HG03432 (cell line): Measurements from ENCODE around the gene ALPP.
"Not testable (repeated sequence)": the region's sequence is repeated elsewhere in the genome, so short reads cannot be mapped to it uniquely, and the experiment has no call there.

Experiments used
- ATAC-seq: cut with Tn5 transposase; IDR thresholded peaks from one replicate; pipeline ENCODE4 v1.9.1; 2021; ENCODE audit warnings: mild to moderate bottlenecking, moderate library complexity; ENCODE audit not compliant: unreplicated experiment

The ALPP gene

DNA sequence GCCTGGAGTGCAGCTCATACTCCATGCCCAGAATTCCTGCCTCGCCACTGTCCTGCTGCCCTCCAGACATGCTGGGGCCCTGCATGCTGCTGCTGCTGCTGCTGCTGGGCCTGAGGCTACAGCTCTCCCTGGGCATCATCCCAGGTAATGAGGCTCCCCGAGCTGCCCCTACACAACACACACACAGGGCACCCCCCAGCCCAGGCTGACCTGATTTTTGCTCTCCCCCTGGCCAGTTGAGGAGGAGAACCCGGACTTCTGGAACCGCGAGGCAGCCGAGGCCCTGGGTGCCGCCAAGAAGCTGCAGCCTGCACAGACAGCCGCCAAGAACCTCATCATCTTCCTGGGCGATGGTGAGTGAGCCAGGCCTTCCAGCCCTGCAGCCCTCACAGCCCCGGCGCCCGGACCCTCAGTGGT is at the start of gene ALPP:
ALPP (plus strand) TSS at position 17 of the 417 bp plus-strand sequence; CDS start at position 69, 52 bp downstream.
- not testable (repeated sequence) for ATAC-seq

DNA sequence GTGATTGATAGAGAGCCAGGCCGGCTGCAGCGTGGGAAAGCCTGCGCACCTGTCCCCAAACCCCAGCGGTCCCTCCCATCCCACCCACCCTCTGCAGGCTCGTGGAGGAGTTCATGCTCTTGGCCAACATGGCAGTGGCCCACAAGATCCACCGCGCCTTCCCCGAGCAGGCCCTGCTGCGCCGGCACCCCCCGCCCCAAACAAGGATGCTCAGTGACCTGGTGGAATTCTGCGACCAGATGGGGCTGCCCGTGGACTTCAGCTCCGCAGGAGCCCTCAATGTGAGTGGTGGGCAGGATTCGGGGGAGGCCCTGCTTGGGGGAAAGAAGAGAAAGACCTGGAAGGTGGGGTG is 48.9 kb upstream of the ALPP start:
- no peak for ATAC-seq

DNA sequence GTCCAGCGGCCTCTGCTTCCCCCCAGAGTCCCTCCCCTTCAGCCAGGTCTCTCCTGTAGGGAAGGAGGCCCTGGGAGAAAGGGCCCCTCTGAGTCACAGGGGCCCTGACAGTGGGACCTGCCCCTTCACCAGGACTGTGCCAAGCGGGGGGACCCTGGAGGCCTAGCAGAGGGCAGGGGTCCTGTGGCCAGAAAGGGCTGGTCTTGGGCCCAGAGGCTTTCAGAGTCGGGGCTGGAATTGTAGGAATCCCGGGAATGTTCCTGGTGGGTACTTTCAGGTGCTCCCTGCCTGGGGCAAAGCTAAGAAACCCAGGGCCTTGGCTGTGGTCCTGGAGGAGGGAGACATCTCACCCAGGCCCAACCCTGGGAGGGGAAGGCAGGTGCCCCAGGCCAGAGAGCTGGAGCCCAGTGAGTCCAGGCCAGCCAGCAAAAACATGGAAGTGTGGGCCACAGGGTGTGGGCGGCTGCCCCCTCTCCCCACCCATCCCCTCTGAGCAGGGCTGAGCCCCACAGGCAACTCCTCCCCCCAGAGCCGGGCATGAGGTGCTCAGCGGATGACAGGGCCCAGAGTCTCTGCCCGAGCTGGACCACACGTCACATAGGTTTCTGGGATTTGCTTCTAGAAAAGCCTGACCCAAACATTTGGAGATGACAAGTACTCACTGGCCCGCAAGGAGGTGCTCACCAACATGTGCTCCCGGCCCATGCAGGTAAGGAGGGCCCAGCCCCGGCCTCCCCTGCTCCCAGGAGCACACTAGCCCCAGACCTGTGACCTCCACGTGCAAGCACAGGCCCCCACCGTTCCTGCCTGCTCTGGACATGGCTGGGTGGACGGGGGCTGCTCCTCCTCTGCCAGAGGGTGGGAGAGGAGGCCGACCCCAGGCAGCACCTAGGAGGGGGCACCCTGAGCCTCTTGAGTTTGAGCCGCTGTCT is 48.2 kb upstream of the ALPP start:
- ATAC-seq = no peak

DNA sequence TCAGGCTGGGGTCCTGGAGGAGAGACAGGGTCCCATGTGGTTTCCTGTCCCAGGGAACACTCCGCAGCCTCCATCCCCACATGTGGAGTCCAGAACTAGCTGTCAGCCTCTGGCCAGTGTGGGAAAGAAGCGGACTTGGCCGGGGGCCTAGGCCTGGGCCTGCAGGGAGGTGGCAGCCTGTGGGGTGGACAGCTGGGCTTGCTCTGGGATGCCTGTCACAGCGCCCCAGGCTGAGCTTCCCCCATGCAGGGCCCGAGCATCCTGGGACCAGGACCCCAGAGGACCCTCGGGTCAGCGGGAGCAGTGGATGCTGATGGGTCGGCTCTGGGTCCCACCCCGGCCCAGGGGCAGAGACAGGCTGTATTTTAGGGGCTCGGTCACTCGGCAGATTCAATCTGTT is 47.5 kb upstream of the ALPP start:
- not testable (repeated sequence) for ATAC-seq

DNA sequence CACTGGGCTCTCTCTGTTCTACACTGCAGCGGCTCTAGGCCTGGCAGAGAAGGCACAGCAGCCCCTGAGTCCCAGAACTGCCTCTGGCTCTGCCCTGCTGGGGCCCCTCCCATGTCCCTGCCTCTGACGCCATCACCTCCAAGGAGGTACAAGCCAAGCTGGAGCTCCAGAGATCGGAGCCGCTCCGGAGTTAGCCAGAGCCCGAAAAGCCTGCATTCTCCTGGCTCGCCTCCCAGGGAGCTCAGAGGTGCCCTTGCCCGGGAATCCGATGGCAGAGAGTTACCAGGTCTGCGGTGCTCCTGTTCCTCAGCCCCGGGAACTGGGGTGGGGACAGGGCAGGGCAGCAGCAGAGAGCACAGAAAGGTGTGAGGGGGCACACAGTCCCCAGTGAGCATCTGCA is 46.9 kb upstream of the ALPP start:
- ATAC-seq = not testable (repeated sequence)

DNA sequence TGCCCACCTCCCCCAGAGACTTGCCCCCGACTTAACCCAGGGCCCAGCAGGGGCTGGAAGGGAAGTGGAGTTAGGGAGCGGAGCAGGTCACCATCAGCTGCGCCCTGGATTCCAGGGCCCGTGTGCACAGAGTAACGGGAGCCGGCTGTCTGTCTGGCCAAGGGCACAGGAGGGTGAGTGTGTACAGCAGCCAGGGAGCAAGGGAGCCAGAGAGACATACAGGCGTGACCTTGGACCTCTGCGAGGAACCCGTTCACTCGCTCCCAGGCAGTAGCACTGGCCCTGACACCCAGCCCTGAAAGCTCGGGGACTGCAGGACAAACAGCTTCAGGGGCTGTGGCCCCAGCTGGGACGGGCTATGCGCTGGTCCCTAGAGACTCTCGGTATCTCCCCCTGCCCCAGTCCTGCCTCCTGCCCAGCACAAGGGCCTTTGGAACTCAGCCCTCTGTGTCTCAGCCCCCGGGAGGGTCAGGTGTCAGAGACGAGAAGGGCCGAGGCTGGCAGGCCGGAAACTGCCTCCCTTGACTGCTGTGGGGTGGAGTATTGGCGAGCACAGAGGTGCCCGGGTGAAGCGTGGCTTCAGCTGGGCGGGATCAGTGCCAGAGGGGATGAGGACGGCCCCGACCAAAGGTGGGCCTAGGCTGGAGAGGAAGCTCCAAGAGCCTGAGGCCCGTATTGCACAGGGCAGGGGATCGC is 46.2 kb upstream of the ALPP start:
- ATAC-seq = not testable (repeated sequence)

DNA sequence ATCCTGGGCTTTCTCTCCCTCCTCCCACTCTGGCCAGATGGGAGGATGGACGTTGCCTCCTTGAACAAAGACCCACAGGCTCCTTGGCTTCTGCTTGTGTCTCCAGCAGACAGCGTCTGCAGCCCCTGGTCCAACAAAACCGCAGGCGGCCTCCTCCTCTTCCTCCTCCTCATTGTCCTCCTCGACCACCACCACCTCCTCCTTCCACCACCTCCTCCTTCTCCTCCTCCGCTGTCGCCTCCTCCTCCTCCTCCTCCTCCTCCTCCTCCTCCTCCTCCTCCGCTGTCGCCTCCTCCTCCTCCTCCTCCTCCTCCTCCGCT is 45.7 kb upstream of the ALPP start:
- ATAC-seq = no peak

DNA sequence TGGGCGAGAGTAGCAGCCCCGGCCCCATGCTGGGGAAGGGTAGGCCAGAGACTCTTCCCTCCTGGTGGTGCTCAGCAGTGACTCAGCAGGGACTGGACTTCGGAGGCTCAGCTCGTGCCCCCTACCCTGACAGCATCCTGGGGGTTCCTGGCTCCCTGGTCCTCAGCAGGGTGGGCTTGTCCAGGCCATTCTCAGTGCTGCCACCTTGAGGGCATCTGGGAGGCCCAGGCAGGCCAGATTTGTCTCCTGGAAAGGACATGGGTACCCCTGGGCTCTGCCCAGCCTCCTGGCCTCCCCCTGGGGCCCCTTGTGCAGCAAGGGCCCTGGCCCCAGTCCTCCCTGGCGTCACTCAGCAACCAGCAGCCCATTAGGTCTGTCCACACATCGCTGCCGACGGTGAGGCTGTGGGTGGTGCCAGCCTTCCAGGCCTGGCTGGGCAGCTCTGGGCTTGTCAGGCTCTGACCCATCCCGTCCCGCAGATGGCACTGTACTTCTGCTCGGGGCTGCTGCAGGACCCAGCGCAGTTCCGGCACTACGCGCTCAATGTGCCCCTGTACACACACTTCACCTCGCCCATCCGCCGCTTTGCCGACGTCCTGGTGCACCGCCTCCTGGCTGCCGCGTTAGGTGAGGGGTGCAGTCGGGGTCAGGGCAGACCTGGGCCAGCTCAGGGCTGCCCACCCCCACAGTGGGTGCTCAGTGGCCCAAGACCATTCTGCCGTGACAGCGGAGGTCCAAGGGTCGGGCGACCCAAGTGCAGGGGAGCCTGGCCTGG is 45.0 kb upstream of the ALPP start:
- no peak for ATAC-seq

DNA sequence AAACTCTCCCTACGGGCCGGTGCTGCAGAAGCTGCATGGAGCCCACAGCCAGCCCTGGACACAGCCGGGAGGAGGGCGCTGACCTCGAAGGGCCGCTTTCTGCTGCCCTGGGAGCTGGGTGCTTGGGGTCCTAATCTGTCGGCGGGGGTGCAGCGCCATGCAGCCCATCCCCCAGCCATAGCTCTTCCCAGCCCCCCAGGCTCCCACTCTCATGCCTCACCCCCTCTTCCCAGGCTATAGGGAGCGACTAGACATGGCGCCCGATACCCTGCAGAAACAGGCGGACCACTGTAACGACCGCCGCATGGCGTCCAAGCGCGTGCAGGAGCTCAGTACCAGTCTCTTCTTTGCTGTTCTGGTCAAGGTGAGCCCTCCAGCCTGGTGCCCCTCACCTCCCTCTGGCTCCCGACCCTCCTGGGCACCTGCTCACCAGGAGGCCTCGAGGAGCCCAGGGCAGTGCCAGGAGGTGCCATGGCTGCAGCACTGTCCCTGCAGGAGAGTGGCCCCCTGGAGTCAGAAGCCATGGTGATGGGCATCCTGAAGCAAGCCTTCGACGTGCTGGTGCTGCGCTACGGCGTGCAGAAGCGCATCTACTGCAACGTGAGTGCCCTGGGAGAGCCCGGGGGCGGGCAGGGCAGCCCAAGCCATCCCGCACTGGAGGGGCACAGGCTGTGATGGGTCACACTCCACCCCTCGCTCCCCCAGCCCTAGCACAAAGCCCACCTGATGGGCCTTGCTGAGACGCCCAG is 44.2 kb upstream of the ALPP start:
- ATAC-seq = not testable (repeated sequence)

DNA sequence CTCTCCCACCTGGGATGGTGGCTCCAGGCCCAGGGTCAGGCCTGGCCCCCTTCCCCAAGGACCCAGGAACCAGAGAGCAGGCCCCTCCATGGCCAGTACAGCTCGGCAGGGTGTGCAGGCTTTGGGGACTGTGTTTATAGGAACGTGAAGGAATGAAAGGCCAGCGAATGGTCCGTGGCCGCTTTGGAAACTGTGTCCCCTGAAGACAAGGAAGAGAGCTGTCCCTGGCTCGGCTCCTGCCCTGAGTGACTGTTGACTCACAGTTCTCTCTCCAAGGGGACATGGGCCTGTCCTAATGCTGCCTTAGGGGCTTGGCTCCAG is 43.7 kb upstream of the ALPP start:
- ATAC-seq = not testable (repeated sequence)

DNA sequence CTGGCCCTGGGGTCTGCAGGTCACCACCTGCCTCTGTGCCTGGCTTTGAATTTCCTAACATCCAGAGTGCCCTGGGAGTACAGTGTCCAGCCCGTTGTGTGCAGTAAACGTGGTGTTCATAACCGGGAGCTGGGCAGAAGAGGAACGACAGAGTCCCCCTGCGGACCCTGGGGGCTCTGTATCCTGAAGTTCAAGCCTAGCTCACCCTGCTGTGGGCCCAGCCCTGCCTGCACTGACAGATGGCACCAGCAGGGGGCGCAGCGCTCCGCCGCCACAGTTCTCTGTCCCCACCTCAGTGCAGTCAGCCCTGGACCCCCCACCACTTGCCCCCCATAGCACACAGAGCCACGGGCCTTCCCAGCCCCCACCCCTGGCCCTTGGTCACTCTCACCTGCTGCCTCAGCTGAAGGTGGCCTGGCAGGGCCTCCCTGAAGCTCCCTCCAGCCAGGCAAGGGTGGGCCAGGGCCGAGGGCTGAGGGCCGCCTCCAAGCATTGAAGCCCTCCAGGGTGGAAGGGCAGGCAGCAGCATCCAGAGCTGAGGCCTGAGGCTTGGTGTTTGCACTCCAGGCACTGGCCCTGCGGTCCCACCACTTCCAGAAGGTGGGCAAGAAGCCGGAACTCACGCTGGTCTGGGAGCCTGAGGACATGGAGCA is 43.2 kb upstream of the ALPP start:
- not testable (repeated sequence) for ATAC-seq

DNA sequence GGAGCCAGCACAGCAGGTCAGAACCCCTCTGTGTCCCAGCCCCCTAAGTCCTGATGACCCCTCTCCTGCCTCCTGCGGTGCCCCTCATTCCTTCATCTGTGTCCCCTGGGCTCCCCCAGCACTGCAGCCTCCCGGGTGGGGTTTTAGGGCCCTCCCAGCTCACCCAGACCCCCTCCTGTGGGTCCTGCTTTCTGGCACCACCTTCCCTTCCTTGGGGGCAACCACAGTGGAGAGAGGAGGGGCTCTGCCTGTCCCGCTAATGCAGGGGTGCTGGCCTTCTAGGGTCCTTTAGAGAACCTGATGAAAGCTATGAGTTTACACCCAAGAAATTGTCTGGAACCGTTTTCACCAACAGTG is 42.7 kb upstream of the ALPP start:
- no peak for ATAC-seq

DNA sequence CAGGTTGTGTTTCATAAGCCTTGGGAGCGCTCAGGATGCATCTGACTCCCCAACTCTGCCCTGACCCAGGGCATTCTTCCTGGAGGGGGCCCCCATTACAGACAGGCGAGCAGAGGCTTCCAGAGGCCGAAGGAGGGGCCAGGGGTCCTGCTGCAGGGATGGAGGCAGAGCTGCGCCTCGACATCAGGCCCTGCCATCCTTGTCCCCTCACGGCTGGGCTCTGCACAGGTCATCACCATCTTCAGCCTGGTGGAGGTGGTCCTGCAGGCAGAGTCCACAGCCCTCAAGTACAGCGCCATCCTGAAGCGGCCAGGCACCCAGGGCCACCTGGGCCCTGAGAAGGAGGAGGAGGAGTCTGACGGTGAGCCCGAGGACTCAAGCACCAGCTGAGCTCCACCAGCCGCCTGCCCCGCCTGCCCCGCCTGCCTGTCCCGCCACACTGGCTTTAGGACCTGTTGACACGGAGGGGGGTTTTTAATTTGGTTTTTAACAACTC is 42.3 kb upstream of the ALPP start:
- no peak for ATAC-seq

DNA sequence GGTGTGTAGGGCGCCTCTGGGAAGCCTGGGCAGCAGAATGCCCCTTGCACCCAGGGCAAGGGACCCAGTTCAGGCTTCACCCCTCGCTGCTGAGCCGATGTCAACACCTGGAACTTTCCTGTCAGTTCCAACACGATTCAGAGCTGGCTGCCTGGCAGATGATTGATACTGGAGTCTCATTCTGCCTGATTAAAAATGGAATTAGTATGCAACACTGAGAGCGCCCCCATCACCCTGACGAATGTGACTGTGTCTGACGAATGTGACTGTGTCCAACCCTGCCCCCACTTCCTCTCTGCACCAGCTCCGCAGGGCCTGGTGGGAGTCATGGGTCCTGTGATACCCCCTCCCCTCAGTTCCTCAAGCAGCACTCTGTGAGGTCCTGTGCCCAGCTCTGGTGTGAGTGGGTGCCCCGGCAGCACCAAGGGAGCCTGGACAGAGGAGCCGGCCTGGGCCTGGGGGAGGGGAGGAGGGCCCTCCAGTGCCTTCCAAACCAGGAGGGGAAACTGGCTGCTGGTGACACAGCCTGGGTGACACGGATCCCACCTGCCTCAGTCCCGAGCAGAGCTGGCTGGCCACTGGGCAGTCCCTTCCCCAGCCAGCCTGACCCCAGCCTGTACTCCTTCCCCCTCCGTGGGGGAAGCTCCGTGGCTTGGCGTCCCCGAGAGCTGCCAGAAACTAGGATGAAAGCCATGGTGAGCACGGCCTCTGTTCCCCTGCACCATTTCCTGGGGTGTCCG is 41.4 kb upstream of the ALPP start:
- no peak for ATAC-seq

DNA sequence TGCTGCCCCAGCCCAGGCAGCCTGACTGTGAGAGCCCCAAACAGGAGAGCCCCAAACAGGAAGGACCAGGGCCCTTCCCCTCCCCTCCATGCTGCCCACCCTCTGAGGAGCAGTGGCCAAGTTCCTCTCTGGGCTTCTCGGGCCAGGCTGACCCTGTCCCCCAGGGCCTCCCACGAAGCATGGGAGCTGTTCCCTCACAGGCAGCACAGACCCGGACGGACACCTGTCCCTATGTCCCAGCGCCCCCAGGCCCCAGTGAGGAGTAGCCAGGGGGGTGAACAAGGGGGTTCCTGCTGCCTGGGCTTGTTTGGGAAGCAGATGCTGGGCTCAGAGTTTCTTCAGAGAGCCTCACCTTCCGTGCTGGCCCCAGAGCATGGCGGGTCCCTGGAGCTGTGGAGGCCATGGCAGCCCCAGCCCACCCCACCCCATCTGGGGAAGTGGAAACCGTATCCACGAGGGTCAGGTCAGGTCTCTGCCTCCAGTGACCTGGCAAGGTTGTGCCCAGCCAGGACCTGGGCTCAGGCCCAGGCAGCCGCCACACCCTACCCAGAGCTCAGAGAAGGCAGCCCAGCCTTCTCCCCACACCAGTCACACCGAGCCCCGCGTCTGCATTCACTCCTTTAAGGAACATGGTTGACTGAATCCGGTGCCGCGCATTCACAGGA is 40.3 kb upstream of the ALPP start:
- ATAC-seq = not testable (repeated sequence)

DNA sequence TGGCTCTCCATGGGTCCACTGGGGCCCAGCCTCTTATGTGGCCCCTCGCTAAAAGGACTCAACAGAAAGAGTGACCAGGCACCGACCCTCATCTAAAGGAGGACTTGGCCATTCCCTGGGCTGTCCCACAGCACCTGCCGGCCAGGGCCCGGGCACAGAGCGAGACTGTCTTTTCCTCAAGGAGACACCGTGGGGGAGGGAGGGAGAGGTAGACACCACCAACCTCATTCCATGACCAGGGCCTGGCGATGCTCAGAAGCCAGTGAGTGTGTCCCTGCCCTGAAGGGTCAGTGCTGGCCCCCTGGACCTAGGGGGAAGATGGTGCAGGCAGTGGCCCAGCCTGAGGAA is 39.8 kb upstream of the ALPP start:
- ATAC-seq = no peak

DNA sequence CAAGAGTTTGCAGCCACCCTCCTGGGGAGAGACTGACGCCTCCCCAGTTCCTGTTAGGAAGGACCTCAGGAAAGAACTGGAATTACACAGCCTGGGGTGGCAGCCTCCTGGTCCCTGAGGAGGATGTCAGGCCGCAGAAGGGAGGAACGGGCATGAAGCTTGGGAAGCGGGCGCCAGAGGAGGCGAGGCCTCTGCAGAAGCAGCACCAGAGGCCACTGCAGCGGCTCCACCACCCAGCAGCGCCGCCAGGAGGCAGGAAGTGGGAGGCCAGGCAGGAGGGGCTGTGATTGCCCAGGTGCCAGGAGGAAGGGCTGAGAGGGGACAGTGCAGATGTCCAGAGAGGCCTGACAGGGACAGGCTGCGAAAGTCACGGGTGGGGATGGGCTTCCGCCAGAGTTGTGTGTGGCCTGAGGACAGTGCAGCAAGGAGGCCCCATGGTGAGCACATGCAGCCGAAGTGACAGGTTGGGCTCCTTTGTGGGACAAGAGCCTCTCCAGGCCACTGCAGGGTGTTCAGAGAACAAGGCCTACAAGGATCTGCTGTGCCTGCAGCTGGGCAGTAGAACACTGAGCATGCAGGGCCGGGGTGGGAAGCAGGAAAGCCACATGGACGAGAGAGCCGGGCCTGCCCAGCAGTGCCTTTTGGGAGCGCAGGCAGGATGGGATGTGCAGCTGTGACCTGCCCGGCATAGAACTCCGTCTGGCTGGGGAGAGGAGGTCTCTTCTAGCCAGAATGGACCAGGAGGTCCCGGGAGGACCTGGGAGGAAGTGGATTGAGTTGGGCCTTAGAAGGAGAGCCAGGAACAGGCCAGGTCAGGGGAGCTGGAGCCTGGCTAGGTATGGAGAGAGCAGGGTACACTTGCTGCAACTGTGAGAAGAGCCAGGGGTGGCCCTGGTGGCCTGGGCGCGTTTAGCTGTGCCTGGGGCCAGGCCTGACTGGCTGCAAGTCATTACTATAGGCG is 39.1 kb upstream of the ALPP start:
- ATAC-seq = no peak
